Stimulated activated CD8-positive, alpha-beta memory T cell treated with anti-CD3 and anti-CD28 coated beads, Interleukin-12 subunit alpha, Interleukin-12 subunit beta, amount 100 ng/mL, for 24 hours (primary cell): Measurements from ENCODE around the gene PDE8A.
"Not testable (repeated sequence)": the region's sequence is repeated elsewhere in the genome, so short reads cannot be mapped to it uniquely, and the experiment has no call there.

Source experiments
- DNase-seq: peaks from one replicate; pipeline ENCODE4 v3.0.0-alpha.2; 2020; ENCODE audit errors: extremely low read depth

PDE8A gene

DNA sequence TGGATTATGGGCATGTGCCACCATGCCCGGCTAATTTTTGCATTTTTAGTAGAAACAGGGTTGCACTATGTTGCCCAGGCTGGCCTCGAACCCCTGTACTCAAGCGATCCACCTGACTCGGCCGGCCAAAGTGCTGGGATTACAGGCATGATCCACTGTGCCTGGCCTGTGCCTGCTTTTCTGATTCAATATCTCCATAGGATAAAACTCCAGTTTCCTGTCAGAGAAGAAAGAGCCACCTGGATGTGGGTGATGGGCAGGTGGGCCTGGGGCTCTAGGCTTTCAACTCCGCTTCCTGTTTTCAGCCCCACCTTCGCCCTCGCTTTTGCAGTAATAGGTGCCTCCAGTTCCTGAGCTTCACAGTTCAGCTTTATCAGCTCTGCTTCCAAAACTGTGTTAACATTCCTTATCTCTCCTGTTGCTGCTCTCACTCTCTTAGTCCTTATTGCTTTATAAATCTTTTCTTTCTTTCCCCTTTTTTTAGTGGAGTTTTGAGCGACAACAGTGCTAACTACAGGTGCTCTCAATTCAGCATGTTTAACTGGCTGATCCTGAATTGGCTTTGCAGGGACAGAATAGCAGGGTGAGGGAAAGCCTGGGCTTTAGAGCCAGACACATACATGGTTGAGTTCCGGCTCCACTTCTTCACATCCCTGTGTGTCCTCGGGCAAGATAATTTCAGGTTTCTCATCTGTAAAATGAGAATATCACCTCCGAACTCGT, 21.1 kb upstream of the PDE8A start:
- DNase-seq: no peak

DNA sequence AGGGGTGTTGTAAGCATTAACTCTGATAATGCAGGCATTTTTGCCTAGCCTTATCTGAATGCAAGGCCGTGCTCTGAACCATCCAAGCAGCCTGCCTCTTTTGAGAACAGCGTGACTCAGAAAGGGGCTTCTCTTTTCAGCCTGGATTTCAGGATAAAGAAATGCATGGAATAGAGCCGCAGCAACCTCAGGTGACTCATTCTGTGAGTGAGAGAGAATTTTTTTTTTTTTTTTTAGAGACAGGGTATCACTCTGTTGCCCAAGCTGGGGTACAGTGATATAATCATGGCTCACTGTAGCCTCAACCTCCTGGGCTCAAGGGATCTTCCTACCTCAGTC, 20.6 kb upstream of the PDE8A start:
- no peak for DNase-seq

DNA sequence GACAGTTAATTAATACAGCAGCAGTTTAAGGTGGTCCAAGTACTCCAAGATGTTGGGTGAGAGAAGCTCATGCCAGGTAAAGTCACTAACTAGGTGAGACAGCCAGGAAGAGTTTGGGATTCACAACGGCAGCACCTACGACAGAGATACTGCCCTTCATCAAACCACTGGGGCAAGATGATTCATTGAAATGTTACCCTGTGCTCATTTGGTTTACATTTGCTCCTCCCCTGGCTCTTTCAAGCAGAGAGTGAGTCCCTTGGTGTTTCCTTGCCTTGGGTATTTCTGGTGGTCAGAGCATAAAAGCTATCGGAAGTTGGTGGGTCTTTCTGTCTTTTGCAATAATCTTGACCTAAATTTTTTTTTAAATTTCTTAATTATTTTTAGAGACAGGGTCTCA, 19.9 kb upstream of the PDE8A start:
- DNase-seq: no peak

DNA sequence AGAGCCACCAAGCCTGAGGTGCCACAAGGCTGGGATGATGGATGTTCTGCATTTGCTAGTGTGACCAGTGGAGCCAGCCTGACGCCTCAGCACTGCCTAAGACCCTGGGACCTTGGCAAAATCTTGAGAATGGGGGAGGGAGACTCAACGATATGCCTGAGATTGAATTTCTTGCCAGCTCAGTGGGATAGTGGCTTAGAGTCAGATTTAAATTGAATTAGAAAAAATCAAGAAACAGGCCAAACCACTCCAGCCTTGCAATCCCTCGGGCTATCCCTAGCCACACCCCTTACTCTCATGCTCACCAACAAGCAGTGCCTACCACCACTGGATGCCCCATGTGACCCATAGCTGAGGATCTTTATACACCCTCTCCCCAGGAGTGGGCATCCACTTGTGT, 18.7 kb upstream of the PDE8A start:
- DNase-seq: no peak

DNA sequence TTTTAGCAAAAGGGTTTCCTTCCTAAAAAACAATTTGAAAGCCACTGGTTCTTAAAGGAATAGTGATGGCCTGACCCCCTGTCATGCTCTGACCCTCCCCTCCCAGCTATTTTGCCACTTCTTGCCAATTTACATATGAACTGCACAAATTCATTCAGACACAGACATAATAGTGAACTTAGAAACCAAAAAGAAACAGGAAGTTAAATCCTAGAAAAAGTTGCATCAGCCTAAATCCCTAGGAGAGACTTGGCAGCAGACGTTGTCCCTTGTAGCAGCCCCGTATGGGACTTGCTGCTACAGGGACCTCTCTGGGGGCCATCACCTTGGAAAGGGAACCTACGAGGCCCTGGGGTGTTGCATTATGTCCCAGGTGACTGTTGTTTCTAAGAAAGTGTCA, 14.3 kb upstream of the PDE8A start:
- DNase-seq: no peak

DNA sequence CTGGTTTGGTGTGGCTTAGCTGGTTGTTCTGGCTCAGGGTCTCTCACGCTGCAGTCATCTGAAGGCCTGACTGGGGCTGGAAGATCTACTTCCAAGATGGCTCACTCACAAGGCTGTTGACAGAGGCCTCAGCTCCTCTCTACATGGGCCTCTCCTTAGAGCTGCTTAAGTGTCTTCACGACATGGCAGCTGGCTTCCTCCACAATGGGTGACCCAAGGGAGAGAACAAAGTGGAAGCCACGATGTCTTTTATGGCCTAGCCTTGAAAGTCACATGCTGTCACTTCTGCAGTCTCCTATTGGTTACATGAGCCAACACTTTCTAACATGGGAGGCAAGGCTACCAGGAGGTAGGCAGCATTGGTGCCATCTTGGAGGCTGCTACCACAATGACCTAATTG, 13.4 kb upstream of the PDE8A start:
- no peak for DNase-seq

DNA sequence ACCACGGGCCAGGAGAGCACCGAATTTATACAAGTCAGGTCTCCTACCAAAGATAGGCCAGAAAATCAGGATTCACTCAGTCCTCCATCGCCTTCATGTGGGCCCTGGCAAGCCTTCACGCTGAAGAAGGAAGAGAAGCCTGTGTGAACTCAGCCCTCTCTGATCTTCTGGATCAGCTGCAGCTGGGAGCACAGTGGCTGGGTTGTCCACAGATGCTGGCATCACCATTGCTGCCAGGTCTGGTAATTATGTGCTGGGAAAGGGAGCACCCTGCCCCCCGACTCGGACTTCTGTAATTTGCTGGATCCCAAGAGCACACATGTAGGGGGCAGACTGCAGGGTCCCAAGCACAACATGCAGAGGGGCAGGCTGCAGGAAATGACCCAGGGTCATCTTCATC, 12.4 kb upstream of the PDE8A start:
- DNase-seq: no peak

DNA sequence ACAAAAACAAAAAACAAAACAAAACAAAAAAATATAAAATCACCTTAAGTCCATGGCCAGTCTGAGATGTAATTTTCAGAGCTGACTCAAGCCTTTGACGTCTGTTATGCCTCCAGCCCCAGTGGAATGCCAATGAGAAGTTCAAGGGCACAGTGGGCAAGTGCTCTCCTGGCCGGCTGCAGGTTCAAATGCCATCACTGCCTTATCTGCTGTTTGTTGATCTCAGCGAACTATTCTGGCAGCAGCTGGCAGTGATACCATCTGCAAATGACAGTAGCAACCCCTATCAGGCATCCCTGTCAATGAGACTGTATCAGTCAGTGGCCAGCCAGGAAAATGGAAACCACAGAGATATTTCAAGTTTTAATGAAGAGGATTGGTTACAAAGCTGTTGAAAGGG, 10.8 kb upstream of the PDE8A start:
- no peak for DNase-seq

DNA sequence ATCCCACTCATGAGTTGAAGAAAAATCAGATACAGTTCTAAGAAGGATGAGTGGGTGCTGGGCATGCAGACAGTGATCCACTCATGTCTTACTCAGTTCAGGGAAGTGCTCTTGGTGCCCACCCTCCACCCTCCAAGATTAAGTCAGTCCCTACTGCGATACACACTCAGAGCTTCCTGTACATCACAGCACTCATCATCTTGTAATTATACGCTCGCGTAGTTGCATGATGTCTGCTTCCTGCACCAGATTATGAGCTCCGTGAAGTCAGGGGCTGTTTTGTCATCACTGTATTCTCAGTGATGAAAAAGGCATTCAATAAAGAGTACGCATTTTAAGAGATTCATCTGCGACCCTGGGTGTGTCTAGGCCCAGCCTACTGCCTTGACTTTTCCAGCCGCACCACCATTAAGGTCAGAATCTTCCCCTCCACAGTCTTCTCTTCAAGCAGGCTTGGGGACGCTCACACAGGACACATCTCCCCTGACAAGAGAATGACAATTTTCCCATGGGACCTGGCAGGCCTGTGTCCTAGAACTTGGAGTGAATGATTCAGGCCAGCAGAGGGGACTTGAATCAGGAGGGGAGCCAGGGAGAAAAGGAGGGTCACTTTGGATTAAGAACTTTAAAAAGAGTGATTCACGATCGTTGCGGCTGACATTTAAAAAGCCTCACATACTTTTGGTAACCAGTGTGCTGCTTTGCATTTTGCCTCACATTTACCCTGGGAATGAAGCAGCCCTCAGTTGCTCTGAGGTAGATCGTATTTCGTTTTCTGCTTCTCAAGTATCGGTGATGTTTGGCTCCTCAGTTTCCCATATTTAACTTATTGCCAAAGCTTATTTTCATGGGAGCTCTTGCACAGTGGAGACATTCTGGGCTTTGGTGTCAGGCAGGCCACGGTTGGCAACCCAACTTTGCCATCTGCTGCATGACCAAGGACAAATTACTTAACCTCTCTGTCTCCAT, 7.9 kb upstream of the PDE8A start:
- DNase-seq: no peak

DNA sequence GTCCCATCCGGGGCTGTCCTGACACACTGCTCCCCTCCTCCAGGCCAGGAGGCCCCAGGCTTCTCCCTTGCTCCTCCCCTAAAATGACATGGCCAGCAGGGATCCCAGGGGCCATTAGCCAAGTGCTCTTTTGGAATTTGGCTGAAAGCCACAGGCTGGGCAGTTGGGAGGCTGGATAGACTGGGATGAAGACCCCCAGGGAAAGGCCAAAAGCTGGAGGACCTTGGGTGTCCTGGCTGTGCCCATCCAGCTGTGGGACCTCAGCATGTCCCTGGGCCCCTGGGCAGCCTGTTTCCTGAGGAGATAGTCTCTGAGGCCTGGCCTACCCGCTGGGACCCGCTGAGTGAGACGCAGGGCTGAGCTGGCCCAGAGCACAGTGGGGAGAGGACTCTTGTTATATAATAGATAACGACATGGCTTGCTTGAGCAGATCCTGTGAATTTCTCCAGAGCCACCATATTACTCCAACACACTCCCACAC, 5.7 kb upstream of the PDE8A start:
- no peak for DNase-seq

DNA sequence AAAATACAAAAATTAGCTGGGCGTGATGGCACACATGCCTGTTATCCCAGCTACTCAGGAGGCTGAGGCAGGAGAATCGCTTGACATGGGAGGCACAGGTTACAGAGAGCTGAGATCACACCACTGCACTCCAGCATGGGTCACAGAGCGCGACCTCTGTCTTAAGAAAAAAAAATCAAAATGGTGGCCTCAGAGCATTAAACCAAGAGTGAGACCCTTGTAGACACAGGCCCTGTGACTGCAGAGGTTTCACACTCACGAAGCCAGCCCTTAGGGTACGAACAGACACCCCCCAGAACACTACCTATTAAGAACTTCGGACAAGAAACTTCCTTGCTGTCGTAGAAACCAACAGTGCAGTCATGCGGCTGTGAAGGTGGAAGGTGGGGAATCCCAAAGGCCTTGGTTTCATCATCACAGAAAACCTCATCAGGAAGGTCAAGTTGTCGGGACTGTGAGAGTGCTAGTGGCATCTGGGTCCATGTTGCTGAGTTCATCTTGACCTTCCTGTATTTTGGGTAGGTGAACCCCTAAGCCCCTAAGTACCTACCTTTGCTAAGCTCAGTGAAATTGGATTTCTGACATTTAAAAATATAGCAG, 4.8 kb upstream of the PDE8A start:
- DNase-seq: no peak

DNA sequence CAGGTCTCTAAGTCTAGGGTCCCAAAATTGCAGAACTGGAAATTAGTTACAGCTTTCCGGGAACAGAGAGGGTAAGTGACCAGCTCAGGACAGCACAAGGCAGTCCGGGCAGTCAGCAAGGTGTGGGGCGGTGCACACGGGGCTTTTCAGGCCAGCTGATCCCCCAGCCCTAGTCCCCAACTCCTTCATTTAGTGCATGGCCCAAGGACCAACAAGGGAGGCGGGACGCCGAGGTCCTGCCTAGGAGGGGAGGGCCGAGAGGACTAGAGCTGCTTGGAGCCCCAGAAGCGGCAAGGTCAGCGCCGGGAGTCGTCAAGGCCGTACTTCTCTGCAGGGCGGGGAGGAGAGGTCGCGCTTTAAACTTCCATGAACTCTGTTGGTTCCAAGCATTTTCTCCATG, 2.0 kb upstream of the PDE8A start:
- DNase-seq: no peak

DNA sequence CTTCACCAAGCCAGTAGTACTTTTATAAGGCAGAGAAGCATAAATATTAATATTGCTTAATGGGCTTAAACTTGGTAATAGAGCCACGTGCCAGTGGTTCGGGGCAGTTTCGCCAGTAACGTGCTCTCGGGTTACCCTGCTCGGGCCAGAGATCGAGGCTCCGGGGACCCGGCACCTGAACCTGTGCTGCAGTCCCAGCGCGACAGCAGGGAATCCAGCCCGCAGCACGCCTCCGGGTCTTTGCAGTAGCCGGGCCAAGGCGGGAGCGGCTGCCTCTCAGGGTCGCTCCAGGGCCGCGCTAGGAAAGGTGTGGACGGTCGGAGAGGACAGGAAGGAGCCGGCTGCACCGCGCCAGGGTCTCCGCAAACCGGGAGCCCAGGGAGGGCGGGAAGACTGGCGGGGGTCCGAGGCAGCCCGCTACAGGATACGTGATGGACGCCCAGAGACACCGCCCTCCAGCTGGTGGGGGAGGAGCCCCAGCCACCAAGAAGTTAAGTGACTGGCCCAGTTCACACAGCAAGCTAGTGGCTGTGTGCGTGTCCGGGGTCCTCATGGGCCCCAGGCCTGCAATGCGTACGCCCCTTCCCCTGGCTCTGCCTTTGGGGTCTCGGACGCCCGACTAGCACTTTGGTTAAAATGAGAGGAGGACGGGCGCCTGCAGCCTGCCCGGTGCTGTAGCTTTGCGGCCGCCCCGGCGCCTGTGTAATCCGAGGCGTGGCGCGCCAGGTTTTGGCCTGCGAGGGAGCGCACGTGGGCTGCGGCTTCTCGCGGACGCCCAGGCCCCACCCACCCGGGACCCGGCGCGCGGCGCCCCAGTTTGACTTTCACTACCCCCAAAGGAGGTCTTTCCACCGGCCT, 1.2 kb upstream of the PDE8A start:
- DNase-seq: peak; percentile 72

DNA sequence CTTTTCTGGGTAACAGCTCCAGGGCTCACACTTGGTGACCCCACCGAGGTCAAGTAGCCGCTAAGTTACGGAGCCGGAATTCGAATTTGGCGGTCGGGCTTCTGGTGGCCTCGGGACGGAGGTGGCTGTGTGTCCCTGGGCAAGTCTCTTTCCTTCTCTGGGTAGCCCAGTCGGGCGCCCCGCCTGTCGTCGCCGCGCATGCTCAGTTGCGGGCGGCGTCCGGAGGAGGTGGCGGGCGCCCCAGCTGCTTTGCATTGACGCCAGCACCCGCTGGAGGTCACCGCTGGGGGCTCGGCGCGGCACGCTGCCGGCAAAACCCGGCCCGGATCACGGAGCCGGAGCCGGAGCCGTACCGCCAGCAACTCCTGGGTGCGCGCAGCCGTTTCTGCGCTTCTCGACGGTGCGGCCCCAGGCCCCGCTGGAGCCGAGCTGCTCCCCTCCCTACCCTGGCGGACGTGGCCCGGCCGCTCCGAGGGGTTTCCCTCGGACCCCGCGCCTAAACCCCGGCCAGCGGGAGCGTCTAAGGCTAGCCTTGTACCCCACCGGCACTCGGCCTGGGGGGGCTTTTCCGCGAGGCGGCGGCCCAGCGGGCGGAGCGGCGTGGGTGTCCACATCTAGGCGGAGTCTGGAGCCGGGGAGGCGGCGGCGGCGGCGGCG, 474 bp upstream of the PDE8A start:
- DNase-seq: peak; percentile 89

DNA sequence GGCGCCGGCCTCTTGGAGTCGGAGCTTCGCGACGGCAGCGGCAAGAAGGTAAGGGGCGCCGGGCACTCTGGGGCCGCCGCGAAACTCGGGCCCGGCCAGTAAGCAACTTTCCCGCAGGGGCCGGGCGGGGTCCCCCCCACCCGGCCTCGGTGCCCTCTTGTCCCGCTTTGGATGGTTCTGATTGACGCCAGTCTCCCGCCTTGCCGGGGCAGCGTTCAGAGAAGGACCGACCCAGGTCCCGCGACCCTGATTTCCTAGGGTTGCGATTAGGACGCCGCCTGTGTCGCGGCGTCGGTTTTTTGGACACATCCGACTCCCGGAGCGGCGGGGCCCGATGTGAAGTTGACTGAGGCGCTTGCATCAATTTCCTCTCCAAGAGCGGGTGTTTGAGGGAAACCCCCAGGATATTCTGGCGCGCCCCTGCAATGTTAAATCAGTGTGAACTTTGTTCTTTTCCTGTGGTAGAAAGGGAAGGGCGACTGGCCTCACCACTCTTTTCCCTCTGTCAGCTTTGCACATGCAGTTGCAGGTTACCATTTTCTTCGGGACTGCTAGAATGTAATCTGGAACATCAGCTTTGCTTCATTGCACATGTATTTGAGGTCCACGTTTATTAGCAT, 755 bp downstream of the PDE8A start:
- DNase-seq: peak; percentile 8

DNA sequence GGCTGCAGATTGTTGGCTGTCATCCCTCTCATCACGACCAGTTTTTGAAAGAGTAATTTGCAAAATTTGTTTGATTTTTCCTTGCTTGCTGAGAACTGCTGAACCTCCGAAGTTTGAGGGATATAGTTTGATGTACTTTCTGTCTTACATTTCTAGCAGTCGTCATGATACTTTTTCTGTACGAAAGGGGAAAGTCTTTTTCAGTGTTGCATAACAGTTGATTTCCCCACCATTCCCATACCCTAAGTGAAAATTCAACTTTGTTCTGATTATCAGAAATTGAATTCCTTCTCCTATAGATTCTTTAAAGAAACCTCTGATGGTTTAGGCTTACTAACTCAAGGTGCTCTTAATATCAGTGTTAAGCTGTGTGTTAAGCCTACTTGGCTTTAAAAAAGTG, 1.6 kb downstream of the PDE8A start:
- no peak for DNase-seq

DNA sequence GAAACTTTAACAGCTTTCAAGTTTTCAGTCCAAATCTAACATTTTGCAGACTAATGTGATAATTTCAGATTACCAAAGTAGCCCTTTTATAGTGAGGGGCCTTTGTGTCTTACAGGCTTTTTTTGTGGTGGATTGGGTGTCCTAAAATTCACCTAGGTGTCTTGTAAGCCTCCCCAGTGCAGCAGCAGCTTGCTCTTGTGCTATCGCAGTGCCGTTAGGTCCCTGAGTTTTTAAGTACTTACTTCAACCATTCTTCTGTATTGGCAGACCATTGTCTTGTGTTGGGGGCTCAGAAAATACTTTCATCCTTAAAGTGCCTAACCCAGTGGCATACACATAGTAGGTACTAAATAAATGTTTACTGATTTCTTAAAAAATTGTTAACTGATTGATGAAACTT, 2.1 kb downstream of the PDE8A start:
- DNase-seq: no peak

DNA sequence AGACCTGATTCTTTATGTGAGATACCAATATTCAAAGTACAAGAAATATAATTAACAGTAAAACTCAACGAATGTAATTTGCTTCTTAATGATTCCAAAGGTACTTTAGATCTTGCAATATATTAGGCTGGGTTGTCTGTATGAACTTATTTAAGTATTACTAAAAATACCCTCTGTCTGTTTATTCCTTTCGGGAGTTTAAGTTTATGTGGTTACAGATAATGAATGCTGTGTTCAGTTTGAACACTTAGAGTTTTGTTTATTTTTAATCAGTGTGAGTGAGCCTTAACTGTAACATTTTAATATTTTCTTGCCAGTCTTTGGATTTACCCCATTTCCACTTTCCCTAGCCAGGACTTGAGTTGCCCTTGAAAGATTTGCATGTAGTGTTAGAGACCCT, 3.5 kb downstream of the PDE8A start:
- no peak for DNase-seq

DNA sequence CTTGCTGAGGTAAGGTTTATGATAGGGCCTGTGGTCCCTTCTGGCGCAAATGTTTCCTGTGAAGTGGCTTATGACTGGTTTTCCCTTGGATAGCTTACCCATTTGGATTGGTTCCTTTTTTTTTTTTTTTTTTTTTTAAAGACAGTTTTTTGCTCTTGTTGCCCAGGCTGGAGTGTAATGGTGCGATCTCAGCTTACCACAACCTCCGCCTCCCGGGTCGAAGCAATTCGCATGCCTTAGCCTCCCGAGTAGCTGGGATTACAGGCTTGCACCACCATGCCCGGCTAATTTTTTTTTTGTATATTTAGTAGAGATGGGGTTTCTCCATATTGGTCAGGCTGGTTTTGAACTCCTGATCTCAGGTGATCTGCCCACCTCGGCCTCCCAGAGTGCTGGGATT, 5.7 kb downstream of the PDE8A start:
- DNase-seq: not testable (repeated sequence)

DNA sequence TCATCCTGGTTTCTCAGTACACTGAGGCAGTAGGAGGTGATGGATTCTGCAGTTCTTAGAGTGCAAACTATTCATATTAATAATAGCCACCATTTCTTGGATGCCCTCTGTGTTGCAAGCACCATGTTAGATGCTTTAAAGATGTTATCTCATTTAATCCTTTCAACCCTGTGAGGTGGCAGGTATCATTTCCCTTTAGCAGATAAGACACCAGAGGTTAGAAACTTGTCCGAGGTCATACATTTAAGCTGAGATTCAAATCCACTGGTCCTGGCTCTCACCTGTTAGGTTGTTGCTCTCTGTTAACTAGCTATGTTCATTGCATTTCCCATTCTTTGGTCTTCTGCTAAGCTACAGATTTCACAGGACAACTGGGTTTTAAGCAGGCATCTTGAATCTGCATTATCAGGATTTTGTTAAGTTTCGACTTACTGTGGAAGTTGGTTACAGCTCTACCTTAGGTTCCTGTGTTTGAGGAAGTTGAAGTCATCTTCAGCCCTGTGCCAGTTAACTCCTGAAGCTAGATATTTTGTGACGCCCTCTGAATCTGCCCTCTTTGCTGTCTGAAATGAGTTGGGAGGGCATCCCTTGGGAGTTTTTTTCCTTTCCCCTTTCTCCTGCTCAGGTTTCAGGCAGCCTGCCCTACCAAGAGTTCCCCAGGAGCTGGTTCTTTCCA, 6.4 kb downstream of the PDE8A start:
- no peak for DNase-seq
